Measurements from ENCODE around the gene TFAP2A.

DNA sequence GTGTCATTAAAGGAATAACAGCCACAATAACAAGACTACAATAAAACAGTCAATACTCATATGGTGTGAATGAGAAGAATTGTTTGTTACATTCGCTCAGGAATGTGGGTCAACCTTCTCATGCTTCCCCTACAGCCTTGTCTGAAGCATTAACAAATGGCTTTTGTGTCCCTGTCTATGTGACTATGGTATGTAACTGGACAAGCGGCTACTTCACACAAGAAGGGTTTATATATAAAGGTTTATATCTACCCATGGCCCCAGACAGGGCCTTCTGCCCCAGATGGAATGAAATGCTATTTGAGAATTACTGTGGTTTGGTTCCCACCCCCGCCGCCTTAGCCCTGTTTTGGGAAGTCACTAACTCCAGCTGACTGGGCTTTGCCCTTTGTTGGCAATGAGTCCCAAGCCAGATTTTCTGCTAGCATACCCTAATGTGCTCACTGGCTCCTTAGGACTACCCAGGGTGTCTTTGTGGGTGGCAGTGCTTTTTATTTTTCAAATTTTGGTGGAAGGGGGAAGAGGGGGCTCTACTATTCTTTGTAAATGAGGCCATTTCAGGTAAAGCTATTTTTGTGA lies 39.4 kb downstream of the TFAP2A start:
- no peak for TF ChIP-seq EZH2 (IDR thresholded peaks at IDR 0.05; ENCODE audit: borderline replicate concordance, insufficient read depth, low read length, poor library complexity, severe bottlenecking)
- TF ChIP-seq EP300 (conservative IDR thresholded peaks at IDR 0.05; ENCODE audit: poor library complexity, severe bottlenecking) = no peak
- TF ChIP-seq, protein P1, sequence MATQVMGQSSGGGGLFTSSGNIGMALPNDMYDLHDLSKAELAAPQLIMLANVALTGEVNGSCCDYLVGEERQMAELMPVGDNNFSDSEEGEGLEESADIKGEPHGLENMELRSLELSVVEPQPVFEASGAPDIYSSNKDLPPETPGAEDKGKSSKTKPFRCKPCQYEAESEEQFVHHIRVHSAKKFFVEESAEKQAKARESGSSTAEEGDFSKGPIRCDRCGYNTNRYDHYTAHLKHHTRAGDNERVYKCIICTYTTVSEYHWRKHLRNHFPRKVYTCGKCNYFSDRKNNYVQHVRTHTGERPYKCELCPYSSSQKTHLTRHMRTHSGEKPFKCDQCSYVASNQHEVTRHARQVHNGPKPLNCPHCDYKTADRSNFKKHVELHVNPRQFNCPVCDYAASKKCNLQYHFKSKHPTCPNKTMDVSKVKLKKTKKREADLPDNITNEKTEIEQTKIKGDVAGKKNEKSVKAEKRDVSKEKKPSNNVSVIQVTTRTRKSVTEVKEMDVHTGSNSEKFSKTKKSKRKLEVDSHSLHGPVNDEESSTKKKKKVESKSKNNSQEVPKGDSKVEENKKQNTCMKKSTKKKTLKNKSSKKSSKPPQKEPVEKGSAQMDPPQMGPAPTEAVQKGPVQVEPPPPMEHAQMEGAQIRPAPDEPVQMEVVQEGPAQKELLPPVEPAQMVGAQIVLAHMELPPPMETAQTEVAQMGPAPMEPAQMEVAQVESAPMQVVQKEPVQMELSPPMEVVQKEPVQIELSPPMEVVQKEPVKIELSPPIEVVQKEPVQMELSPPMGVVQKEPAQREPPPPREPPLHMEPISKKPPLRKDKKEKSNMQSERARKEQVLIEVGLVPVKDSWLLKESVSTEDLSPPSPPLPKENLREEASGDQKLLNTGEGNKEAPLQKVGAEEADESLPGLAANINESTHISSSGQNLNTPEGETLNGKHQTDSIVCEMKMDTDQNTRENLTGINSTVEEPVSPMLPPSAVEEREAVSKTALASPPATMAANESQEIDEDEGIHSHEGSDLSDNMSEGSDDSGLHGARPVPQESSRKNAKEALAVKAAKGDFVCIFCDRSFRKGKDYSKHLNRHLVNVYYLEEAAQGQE (IDR thresholded peaks at IDR 0.05; ENCODE audit: borderline replicate concordance) = no peak

Measured in neural cell (in vitro differentiated cells).